Measurements from ENCODE around the gene DUS1L. TPM values are rescaled to one million over a fixed set of nuclear protein-coding genes. Genes with fewer than 3 reads are reported as not detected.

Gene DUS1L
- total RNA-seq, 1 donor from 2014 or later, result 35.6 TPM

DNA sequence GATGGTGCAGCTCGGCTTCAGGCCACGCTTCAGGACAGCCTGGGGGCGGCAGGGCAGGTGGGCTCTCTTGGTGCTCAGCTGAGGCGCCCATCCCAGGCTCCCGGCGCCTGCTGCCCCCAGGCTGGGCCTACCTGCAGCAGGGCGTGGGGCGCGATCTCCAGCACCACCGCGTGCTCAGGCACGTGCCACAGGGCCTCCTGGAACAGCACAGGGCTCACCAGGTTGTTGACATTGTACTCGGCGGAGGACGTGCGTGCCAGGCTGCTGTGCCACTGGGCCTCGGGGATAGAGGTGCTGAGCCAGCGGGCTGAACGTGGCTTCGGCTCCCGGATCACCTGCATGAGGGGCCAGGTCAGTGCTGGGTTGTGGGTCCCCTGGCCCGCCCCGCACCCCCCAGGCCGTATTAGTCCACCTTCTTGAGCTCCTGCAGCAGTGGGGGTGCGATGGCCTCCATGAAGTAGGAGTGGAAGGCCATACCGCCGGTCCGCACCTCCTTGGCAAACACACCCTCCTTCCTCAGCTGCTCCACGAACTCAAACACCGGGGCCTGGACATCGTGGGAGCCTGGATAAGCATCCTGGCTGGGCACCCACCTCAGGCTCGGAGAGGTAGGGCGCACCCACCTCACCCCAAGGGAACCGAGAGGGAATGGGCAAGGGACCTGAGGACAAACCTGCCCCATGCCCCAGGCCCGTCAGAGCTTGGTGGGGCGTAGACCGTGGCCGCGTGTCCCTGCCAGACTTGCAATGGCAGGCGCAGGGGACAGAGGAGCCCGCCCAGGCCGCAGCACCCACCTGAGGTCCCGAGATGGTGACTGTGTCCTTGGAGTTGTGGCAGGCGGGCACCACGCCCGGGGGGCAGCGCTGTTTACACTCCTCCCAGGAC is 23.5 kb upstream of the DUS1L start:
- DNase-seq (ENCODE audit: low read depth in 2 of 2), result no peak

DNA sequence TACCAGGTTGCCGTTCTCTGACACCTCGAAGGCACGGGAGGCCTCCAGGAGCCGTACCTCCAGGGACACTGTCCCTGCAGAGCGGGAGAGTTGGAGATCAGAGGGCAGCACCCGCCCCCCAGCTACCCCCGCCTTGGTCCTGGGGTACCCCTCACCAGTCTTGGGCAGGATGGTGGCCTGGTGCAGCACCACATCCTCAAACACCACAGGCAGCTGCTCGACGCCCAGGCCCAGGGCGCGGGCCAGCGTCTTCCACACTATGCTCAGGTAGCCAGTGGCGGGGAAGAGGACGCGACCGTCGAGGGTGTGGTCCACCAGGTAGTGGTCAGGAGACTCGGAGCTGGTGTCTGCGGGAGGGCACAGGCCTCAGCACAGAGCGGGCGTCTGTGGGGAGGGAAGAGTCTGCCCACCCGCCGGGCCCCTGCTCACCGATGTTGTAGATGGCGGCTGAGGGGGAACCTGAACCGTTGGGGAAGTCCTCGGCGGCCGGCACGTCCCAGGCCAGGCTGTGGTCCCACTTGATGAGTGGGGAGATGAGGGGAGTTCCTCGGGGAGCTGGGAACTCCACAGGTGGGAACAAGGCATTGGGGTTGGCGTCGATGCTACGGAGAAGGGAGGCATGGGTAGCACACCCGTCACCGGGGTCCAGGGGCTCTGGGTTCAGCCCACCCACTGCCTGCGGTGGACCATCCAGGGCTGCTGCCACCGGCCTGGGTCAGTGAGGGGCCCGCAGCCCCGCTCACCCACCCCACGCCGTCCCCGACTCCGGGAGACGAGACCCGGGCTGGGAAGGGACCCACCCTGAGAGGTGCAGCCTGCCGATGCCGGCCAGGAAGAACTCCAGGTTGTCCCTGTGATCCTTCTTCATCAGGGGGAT is 22.6 kb upstream of the DUS1L start:
- no peak for DNase-seq (ENCODE audit: low read depth in 2 of 2)

DNA sequence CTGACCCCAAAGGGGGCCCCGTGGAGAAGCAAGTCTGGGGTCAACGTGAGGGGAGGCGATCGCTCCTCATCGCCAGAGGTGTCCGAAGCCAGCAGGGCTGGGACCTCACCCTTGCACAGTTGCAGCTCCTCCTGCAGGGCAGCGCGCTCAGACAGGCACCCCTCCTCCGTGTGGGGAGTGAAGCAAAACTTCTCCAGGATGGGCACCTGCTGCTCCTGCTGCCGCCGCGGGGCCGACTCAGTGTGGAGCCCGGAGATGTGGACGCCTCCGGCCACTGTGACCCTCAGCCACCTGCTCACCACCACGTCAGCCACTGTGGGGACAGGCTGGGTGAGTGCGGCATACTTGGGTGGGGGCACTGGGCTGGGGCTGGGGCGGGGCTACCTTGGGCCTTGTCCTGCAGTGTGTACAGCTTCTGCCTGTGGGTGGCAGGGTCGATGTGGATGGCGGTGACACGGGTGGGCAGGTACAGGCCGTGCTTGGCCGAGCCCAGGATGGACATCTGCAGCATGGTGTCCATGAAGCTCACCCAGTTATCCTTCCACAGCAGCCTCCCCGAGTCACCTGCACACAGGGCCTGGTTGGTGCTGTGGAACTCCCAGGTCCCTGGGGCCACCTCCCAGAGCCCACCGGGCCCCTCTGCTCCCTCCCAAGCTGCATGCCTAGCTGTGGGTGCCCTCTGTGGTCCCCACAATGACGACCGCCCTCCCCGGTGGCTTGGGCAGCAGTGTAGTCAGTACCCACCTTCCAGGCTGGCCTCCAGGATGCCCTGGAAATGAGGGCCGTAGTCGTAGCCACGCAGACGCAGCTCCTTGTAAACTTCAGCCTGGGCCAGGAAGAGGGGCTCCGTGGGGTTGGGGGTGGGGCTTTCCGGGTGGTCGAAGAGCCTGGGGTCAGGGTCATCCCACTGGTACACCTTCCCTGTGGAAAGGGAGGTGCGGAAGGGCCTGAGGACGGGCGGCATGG is 21.6 kb upstream of the DUS1L start:
- DNase-seq (ENCODE audit: low read depth in 2 of 2), result no peak

DNA sequence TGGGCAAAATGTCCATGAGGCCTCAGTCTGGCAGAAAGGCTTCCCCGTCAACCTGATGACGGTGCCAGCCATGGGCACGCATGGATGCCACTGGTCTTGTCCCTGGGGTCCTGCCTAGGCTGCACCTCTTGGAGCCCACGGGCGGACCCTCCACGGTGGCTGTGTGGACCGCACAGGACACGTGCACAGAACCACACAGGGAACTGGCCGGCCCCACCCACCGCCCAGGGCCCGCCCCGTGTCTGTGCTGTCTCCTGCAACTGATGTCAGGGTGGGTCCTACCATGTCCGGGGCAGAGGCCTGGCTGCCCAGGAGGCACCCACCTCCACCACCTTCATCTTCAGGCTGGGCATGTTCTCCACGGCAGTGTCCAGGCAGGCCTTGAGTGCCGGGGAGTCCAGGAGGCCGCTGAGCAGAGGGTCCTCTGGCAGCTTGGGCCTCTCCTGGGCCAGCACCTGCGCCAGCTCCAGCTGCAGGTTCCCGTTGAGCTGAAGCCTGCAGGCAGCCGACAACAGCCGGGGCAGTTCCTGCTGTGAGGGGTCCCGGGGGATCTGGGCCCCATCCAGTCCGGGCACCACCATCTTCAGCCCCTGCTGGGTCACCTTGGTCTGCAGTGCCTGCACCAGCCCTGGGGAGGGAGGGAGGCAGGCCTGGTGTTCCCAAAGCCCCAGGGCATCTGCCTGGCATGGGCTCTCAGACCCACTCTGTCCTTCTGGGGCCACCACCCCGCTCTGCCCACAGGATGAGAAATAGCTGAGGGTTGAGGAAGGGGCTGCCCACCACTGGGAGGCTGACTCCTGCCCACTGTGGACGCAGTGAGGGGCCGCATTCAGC is 20.5 kb upstream of the DUS1L start:
- no peak for DNase-seq (ENCODE audit: low read depth in 2 of 2)

DNA sequence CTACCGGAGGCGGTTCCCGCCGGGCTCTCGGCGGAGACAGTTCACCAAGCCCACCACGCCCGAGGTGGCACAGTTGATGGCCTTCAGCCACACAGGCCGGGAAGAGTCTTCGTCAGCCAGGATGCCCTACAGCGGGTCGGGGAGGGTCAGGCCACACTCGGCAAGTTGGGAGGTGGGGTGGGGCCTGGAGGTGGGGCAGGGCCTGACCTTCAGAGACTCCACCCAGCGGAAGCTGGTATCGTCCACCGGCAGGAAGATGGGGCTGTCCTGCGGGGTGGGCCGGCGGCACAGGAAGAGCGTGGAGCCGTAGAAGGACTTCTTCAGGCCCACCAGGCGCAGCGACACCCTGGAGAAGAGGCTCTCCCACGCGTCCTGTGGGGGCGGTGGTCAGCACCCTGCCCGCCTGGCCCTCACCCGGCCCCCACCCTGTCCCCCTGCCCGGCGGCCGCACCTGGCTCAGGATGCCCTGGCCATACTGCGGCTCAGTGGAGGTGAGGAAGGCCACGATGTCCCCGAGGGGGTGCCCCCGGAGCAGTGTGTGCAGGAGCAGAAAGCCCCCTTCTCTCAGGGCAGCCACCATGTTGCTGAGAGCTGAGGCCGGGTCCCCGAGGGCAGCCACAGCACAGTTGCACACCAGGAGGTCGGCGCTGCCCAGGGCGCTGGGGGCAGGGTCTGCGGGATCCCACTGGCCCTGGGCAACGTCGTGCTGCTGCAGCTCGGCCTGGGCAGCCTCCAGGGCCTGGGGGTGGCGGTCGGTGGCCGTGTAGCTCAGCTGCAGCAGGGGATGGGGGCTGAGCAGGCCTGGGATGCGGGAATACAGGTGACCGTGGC is 19.6 kb upstream of the DUS1L start:
- no peak for DNase-seq (ENCODE audit: low read depth in 2 of 2)

DNA sequence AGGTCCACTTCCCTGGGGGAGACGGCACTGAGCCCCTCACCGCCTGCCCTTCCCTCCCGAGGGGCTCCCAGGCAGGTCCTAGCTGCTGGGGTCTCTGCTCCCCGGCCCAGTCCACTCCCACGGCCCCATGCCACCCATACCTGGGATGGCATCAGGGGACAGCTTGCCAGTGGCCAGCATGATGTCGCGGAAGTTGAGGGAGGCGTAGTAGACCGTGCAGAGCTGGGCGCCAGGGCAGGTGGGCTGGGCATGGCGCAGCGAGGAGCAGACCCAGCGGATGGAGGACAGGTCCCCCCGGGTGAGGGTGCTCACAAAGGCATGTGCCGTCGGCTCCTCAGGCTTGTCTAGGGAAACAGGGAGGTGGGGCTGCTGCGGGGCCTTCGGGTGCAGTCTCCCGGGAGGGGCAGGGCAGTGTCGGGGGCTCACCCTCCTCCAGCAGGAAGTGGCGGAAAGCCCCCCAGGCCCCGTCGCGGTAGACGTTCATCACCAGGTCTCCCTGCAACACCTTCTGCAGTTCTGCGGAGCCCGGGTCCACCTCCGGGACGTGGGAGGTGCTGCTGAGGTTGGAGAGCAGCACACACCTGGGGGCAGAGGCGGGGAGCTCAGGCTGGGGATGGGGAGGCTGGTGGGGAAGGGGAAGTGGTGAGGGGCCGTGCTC is 18.9 kb upstream of the DUS1L start:
- DNase-seq (ENCODE audit: low read depth in 2 of 2), result no peak

DNA sequence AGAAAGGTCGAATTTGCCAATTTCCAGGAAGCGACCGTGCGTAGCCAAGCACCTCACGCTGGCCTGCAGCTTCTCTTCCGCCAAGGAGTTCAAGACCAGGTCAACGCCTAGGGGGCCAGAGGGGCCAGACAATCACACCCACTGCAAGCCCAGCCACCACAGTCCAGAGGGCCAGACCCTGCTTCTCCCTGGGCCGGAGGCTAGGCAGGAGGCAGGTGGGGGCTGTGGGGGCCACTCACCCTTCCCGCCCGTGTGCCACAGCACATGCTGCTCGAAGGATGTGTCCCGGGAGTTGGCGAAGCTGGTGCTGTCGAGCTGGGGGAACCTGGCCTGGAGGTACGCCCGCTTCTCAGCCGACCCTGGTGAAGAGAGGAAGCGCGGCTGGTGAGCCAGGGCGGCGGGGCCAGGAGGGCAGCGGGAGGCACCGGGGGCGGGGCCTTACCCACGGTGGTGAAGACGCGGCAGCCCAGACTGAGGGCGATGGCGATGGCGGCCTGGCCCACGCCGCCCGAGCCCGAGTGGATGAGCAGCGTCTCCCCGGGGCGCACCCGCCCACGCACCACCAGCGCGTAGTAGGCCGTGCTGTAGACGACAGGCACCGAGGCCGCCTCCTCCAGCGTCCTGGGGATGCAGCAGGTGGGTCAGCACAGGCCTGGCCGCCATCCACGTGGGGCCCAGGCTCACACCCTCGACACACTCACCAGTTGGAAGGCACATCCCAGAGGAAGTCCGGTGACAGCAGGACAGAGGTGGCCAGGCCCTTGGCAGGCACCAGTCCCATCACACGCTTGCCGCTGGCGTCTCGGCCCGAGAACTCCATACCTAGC is 18.1 kb upstream of the DUS1L start:
- no peak for DNase-seq (ENCODE audit: low read depth in 2 of 2)

DNA sequence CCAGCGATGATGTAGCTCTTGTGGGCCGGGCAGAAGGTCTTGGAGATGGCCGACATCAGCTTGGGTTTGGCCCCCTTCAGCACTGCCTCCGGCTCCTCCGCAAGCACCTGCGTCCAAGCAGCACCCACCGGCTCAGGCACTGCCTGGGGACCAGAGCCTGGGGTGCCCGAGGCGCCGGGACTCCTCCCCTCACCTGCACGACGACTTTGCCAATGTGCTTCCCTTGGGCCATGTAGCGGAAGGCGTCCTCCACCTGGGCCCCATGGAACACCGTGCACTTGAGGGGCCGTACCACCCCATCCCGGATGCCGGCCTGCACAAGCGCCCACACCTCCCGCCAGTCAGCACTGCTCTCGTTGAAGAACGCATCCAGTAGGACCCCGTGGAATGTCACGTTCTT is 17.4 kb upstream of the DUS1L start:
- DNase-seq (ENCODE audit: low read depth in 2 of 2), result no peak

DNA sequence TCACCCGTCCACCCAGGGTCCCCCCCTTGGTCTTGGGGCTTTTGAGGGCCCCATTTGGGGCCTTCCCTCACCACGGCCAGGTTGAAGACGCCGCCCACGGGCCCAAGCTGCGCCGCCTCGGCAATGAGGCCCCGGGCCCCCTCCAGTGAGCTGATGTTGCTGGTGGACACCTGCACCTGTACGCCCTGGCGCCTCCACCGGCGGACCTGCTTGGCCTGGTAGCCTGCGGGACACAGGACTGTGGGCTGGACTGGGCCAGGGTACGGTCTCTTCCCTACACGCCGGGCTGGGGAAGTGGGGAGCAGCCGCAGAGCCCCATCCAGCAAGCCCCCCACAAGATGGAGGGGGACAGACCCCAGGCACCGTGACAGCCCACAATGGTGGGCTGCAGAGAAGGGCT is 16.9 kb upstream of the DUS1L start:
- DNase-seq (ENCODE audit: low read depth in 2 of 2), result no peak

DNA sequence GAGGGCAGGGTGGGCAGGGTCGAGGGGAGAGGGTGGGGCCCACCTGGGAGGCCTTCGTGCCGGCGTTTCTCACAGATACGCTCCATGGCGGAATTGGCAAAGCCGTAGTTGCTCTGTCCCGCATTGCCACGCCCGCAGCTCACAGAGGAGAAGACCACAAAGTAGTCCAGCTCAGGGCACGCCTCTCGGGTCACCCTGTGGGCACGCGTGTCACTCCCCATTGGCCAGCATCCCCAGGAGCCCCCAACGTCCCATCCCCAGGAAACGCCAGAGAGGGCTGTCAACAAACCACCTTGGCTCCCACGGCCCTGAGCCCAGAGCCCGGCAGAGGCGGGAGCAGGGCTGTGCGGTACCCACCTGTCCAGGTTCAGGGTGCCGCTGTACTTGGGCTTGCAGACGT is 16.4 kb upstream of the DUS1L start:
- no peak for DNase-seq (ENCODE audit: low read depth in 2 of 2)

DNA sequence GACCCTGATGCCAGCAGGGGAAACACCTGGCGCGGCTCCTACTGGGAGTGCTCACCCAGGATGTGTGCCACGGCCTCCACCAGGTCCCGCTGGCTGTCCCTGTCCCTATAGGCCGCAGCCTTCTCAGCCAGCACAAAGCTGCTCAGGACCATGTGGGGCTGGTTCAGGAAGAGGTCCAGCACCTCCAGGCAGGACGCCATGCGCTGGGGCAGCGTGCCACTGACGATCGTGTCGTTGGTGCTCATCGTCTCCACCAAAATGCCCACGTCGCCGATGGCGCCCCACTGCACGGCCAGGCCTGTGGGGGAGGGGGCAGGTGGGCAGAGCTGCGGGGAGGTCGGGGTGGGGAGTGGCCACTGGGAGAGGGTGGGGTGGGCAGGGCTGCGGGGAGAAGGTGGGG is 15.9 kb upstream of the DUS1L start:
- DNase-seq (ENCODE audit: low read depth in 2 of 2), result no peak

DNA sequence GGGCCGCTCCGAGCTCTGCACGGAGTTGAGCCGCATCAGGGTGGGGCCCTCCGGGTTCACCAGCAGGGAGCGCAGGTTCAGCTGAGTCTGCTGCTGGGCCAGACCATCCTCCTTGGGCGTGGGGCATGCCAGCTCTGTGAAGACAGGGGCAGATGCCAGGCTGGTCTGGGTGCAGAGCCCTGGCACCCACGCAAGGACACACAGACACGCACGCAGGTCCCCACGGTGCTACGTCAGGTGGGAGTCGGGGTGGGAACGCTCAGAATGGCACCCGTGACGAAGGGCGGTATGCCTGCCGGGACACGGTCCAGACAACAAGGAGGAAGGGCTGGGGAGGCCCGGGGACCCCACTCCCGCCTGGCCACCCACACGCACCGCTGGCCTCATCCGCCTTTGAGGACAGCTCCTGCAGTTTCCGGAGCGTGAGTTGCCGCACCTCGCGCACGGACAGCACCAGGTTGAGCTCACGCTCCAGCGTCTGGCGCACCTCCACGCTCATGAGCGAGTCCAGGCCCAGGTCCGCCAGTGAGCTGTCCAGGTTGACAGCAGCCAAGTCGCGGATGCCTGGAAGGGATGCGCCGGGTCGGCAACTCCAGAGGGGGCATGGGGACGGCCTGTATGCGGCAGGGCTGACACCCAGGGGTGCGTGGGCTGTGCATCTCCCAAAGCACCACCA is 15.3 kb upstream of the DUS1L start:
- no peak for DNase-seq (ENCODE audit: low read depth in 2 of 2)

DNA sequence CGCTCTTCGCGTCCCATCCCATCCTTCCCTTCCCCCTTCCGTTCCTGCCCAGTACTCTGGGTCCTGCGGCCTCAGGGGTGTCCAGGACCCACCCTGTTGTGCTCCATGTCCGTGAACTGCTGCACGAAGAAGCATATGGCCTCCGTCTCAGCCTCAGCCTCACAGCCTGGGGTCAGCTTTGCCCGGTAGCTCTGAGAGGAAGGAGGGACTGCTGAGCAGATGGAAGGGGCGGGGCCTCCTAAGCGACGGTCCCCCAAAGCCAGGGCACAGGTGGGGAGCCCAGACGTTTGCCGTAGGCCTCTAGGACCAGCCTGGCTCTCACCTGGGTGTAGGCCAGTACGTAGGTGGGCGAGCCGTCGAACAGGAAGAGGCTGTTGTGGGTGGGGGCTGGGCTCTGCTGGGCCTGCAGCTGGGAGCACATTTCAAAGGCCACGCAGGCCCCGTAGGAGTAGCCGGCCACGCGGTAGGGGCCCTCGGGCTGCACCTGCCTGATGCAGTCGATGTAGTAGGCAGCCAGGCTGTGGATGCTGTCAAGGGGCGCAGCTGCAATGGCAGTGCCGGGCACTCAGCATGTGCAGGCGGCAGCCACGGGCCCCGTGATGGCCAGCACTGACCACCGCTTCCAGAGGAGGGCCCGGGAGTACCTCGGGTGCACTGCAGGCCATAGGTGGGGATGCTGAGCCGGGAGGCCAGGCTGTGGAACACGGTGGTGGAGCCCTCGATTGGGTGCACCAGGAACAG is 14.6 kb upstream of the DUS1L start:
- no peak for DNase-seq (ENCODE audit: low read depth in 2 of 2)

DNA sequence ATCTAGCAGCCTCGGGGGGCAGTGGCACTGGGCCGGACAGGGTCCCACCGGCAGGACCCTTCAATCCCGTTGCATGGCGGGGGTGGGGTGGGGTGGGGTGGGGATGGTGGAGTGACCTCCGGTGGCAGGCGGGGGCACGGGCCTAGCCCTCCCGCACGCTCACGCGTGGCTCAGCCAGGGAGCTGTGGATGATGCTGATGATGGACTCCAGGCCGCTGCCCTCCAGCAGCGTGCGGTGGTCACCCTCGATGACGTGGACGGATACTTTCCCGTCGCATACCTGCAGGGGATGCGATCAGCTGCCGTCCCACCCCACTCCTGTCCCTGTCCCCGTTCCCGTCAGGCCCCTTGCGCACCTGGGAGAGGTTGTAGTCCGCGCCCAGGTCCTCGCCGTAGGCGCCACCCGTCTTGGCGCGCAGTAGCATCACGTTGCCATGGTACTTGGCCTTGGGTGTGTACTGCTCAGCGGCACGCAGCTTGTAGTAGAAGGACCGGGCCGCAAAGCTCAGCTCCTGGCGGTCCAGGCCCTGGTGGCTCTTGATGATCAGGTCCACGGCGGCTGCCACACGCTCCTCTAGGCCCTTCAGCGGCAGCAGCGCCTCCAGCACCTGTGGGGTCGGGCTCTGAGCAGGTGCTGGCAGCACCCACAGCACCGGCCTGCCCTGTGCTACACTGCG is 13.5 kb upstream of the DUS1L start:
- DNase-seq (ENCODE audit: low read depth in 2 of 2), result no peak

DNA sequence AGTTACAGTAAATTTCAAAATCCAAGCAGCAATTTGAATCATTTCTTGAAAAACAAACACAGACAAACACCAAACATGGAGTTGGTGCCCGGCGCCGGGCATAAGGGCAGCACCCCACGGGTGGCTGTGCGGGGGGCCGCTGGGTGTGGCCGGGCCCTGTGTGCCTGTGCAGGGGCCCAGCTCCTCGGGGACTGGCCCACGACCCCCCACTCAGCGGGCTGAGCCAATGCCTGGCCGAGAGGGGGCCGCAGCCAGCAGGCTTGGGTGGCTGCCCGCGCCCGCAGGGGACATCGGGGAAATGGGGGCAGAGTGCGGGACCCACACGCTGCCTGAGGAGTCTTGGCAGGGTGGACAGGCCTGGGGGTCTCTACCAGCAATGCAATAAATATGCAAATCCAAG is 12.8 kb upstream of the DUS1L start:
- no peak for DNase-seq (ENCODE audit: low read depth in 2 of 2)

DNA sequence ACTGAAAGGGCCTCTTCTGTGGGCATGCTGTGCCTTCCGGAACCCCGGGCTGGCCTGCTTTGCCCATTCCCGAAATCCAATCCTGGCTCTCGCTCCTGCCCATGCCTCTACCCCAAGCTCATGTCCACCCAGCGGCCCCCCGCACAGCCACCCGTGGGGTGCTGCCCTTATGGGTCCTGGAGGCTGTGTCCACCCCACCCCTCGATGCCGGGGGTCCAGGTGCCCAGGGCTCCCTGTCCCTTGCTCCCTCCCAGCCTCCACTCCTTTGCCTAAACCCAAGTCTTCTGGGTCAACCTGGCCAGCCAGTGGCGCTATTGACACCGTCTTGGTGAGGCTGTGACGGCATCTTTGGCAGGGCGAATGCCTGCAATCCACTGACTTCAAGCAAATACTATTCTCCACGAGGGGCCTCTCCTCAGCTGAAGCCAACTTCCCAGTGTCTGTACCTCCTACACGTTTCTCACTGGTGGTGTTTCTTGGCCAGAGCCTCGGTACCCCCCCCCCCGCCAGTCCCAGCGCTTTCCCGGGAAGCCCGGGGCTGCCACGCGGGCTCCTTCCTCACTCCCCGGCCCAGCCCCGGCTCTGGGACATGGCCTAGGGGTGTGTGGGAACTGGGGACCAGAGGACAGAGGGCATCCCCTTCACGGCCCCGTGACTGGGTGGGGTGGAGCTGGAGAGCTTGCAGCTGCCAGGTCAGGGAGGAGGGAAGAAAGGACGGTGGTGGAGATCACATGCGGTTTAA is 12.2 kb upstream of the DUS1L start:
- DNase-seq (ENCODE audit: low read depth in 2 of 2), result no peak

All from dermis microvascular lymphatic vessel endothelial cell (primary cell).